Measurements from ENCODE around the gene POLDIP2. TPM values are rescaled to one million over a fixed set of nuclear protein-coding genes. Genes with fewer than 3 reads are reported as not detected.

The POLDIP2 gene
- total RNA-seq, 1 donor from 2014 or later: 44.4 TPM

DNA sequence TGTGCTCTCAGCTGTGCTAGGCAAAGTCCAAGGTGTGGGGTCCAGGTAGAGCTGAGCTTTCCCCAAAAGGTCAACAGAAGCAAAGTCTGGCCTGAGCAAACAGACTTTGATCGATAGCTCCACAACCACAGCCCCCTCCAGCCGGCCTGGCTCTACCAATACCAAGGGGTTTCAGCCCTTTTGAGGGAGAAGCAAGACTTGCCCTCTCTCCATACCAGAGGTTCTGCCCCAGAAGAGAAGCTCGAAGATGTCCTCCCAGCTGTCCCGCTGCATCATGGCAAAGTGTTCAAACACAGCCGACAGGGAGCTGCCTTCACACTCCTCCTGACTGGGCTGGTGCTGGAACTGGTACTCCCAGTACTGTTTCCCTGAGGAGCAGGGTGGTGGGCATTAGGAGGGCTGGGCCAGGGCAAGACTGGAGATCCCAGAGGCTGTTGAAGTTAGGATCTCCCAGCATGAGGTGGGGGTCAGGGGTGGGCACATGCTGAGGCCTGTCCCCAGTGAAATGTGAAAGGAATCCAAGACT lies 11.0 kb upstream of the POLDIP2 start:
- Histone ChIP-seq H3K27ac (ENCODE audit: low read depth, low read length) (no peak overlapping the region), H3K9me3 (ENCODE audit: control insufficient read depth in 3 of 3, low read length in 3 of 3) (no peaks in the 10 kb centered on the region), H3K4me3 (ENCODE audit: low read length in 3 of 3) (no peak overlapping the region), H3K9ac (ENCODE audit: low read depth in 1 of 3, low read length in 3 of 3) (no peak overlapping the region), H3K4me1 (ENCODE audit: control insufficient read depth in 3 of 3, insufficient read depth in 3 of 3, low read length in 3 of 3) (peaks cover 15 to 24% (median 22%) of the 10 kb centered on the region in 3 donors), H3K27me3 (ENCODE audit: control insufficient read depth in 3 of 3, insufficient read depth in 3 of 3, low read length in 3 of 3) (peaks cover 0 to 15% (median 5%) of the 10 kb centered on the region in 3 donors), H3K36me3 (ENCODE audit: control insufficient read depth in 3 of 3, insufficient read depth in 3 of 3, low read length in 3 of 3) (peaks cover 11 to 15% (median 13%) of the 10 kb centered on the region in 3 donors)

DNA sequence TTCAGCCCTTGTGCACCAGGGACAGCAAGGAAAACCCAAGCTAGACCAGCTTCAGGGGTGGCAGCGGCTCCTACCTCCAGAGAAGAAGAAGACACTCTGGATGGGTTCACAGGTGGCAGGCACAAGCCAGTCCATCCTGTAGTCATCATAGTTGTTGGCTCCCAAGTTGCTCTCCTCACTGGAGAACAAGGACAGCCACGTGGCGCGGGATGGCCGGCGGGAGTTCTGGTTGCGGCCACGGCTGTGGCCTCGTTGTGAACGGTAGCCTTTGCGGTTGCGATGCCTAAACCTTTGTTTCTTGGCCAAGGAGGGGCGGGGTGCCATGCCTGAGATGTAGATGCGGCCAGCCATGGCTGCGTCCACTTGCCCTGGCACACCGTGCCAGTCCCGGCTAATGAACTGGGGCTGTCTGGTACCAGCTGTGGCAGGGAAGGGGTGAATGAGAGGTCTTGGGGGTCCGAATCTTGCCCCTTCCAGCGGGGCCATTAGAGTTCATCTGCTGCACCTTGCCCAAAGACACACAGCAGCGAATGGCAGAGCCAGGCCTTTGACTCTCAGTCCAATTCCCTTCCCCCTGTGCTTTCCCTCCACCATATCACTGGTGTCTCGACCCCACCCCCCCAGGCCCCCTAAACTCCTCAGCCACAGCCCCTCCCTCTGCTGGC lies 10.4 kb upstream of the POLDIP2 start:
- H3K9ac ChIP-seq (ENCODE audit: low read depth in 1 of 3, low read length in 3 of 3): no peak overlapping the region
- no peaks in the 10 kb centered on the region for H3K9me3 ChIP-seq (ENCODE audit: control insufficient read depth in 3 of 3, low read length in 3 of 3)
- peaks cover 0 to 11% (median 0%) of the 10 kb centered on the region in 3 donors for H3K27me3 ChIP-seq (ENCODE audit: control insufficient read depth in 3 of 3, insufficient read depth in 3 of 3, low read length in 3 of 3)
- H3K4me1 ChIP-seq (ENCODE audit: control insufficient read depth in 3 of 3, insufficient read depth in 3 of 3, low read length in 3 of 3): peaks cover 9 to 20% (median 18%) of the 10 kb centered on the region in 3 donors
- peaks cover 17 to 21% (median 19%) of the 10 kb centered on the region in 3 donors for H3K36me3 ChIP-seq (ENCODE audit: control insufficient read depth in 3 of 3, insufficient read depth in 3 of 3, low read length in 3 of 3)
- no peak overlapping the region for H3K4me3 ChIP-seq (ENCODE audit: low read length in 3 of 3)
- no peak overlapping the region for H3K27ac ChIP-seq (ENCODE audit: low read depth, low read length)

DNA sequence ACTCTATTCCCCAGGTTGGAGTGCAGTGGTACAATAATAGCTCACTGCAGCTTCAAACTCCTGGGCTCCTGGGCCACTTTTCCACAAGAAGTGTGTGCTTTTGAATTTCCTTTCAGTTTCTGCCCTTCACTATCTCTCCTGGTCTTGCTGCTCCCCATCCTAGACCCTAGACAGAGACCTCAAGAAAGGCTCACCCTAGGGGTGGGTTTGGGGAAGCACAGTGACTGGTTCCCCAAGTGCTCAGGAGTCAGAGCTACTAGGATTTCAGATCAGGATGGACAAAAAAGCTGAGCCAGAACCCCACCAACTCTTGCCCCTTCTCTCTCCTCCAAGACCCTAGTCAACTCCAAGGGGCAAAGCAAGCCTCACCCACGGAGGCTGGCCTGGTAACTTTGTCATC lies 9.3 kb upstream of the POLDIP2 start:
- Histone ChIP-seq H3K9ac (ENCODE audit: low read depth in 1 of 3, low read length in 3 of 3) (no peak overlapping the region), H3K27me3 (ENCODE audit: control insufficient read depth in 3 of 3, insufficient read depth in 3 of 3, low read length in 3 of 3) (peaks cover 0 to under 1% (median 0%) of the 10 kb centered on the region in 3 donors), H3K4me3 (ENCODE audit: low read length in 3 of 3) (no peak overlapping the region), H3K27ac (ENCODE audit: low read depth, low read length) (no peak overlapping the region), H3K36me3 (ENCODE audit: control insufficient read depth in 3 of 3, insufficient read depth in 3 of 3, low read length in 3 of 3) (peaks cover 28 to 33% (median 30%) of the 10 kb centered on the region in 3 donors), H3K4me1 (ENCODE audit: control insufficient read depth in 3 of 3, insufficient read depth in 3 of 3, low read length in 3 of 3) (peaks cover 2 to 10% (median 9%) of the 10 kb centered on the region in 3 donors), H3K9me3 (ENCODE audit: control insufficient read depth in 3 of 3, low read length in 3 of 3) (no peaks in the 10 kb centered on the region)

DNA sequence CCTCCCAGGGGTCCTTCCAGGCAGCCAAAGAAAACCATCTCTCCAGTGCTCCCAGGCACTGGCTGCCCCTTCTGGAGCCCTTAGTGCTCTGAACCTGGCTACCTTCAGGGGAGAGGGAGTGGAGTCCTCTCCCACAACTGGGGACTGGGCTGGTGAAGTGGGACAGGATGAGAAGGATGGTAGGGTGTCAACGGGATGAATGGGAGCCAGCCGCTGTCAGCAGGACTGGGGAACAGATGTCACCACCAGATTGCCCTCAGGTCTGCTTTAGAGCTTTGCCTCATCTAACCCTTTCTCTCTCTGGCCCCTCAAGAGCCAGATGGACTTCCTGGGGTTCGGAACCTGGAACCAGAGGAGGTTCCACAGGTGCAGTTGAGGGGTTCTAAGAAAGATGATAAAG lies 8.2 kb upstream of the POLDIP2 start:
- no peak overlapping the region for H3K4me3 ChIP-seq (ENCODE audit: low read length in 3 of 3)

DNA sequence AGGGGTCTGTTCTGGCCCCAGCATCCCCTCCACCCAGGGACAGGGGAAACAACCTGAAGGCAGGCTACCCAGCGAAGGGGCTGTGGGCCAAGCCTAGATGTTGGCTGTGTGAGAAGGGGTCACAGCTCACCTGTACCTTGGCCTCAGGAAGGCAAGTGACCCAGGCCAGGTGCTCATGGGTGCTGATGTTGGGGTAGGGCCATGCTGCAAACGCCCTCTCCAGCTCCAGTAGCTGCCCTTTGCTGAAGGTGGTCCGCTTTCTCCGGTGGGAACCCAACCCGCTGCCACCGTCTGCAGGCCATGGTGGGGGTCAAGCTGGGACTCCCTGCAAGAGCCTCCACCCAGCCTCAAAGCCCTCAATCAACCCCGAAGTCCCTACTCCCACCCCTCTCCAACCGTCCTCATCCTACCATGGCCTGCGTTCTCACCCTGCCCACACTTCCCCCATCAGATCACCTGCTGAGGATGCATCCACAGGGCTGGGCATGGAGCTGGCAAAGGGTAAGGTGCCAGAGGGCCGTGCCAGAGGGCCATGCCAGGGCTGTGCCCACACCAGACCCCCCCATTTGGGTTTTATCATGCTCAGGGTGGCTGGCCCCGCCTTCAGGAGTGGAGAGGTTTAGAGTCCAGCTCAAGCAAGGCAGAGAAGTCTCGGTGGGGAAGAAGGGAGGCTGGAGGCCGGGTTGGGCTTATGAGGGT lies 7.5 kb upstream of the POLDIP2 start, which contains the start of gene SEBOX:
TSS of gene SEBOX (minus strand) at position 535 of the 699 bp plus-strand sequence. CDS start at position 487, 48 bp downstream.
- H3K4me1 ChIP-seq (ENCODE audit: control insufficient read depth in 3 of 3, insufficient read depth in 3 of 3, low read length in 3 of 3): peaks cover 0 to 1% (median under 1%) of the 10 kb centered on the region in 3 donors
- no peaks in the 10 kb centered on the region for H3K27me3 ChIP-seq (ENCODE audit: control insufficient read depth in 3 of 3, insufficient read depth in 3 of 3, low read length in 3 of 3)
- no peak within 1 kb of the TSS for H3K9ac ChIP-seq (ENCODE audit: low read depth in 1 of 3, low read length in 3 of 3)
- peaks cover 45 to 51% (median 48%) of the 10 kb centered on the region in 3 donors for H3K36me3 ChIP-seq (ENCODE audit: control insufficient read depth in 3 of 3, insufficient read depth in 3 of 3, low read length in 3 of 3)
- no peaks in the 10 kb centered on the region for H3K9me3 ChIP-seq (ENCODE audit: control insufficient read depth in 3 of 3, low read length in 3 of 3)
- no peak within 1 kb of the TSS for H3K4me3 ChIP-seq (ENCODE audit: low read length in 3 of 3)
- H3K27ac ChIP-seq (ENCODE audit: low read depth, low read length): no peak within 1 kb of the TSS

More for the DNA sequence above, 8.2 kb upstream of the POLDIP2 start:
- Histone ChIP-seq H3K27me3 (ENCODE audit: control insufficient read depth in 3 of 3, insufficient read depth in 3 of 3, low read length in 3 of 3) (no peaks in the 10 kb centered on the region), H3K27ac (ENCODE audit: low read depth, low read length) (no peak overlapping the region), H3K36me3 (ENCODE audit: control insufficient read depth in 3 of 3, insufficient read depth in 3 of 3, low read length in 3 of 3) (peaks cover 39 to 44% (median 41%) of the 10 kb centered on the region in 3 donors), H3K9ac (ENCODE audit: low read depth in 1 of 3, low read length in 3 of 3) (no peak overlapping the region), H3K4me1 (ENCODE audit: control insufficient read depth in 3 of 3, insufficient read depth in 3 of 3, low read length in 3 of 3) (peaks cover 0 to 8% (median 7%) of the 10 kb centered on the region in 3 donors), H3K9me3 (ENCODE audit: control insufficient read depth in 3 of 3, low read length in 3 of 3) (no peaks in the 10 kb centered on the region)

DNA sequence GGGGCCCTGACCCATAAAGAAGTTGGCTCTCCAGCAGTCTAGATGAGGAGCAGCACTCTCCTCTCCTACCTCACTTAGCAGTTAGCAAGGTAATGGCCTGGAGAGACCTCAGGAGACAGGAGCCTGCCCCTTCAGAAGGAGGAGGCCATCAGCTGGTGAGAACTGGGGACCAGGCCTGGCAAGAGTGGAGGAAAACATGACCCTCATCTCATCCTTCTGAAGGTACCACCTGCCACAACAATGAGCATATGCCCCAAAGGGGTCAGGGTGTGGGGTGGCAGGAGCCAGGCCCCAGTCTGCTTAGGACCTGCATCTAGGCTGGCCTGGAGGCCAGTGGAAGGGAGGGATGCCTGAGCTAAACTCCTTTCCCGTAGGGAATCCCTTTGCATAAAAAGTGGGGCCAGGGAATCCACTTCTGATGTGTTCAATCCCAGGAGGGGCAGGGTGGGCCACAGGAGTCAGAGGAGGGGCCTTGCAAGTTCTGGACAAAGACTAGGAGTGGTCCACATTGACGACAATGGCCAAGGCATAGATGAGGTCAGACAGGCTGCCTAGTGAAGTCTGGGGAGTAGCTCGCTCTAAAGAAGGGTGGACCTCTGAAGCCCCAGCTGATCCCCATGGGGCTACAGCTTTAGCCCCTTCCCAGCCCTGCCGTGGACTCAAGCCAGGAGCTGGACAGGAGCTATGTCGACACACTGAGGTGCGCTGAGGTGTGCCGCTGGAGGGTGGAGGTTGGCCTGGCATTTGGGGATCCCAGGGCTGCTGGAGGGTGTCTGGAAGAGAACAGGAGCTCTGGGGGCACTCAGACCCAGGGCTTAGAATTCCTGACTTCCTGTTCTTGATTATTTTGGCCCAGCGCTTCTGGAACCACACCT lies 6.7 kb upstream of the POLDIP2 start:
- Histone ChIP-seq H3K27me3 (ENCODE audit: control insufficient read depth in 3 of 3, insufficient read depth in 3 of 3, low read length in 3 of 3) (no peaks in the 10 kb centered on the region), H3K4me3 (ENCODE audit: low read length in 3 of 3) (no peak overlapping the region), H3K4me1 (ENCODE audit: control insufficient read depth in 3 of 3, insufficient read depth in 3 of 3, low read length in 3 of 3) (no peaks in the 10 kb centered on the region), H3K36me3 (ENCODE audit: control insufficient read depth in 3 of 3, insufficient read depth in 3 of 3, low read length in 3 of 3) (peaks cover 49 to 56% (median 54%) of the 10 kb centered on the region in 3 donors), H3K9ac (ENCODE audit: low read depth in 1 of 3, low read length in 3 of 3) (no peak overlapping the region), H3K27ac (ENCODE audit: low read depth, low read length) (no peak overlapping the region), H3K9me3 (ENCODE audit: control insufficient read depth in 3 of 3, low read length in 3 of 3) (no peaks in the 10 kb centered on the region)

DNA sequence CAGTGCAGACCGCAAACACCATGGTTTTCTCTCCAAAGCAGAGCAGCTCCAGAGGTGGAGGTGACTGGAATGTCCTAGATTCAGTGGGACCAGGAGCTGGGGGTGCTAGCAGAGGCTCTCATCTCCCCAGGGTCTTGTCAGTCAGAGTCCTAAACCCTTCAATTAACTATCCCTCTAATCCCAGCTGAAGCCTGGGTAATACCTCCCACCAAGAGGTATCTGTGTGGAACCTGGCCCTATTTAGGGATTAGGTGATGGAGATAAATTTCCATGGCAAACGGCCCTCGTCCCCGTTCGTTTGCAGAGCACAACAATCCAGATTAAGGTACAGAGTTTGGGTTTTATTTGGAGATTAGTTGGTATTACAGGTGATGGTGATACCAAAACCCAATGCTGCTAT lies 5.9 kb upstream of the POLDIP2 start:
- H3K9ac ChIP-seq (ENCODE audit: low read depth in 1 of 3, low read length in 3 of 3): no peak overlapping the region
- H3K4me1 ChIP-seq (ENCODE audit: control insufficient read depth in 3 of 3, insufficient read depth in 3 of 3, low read length in 3 of 3): peaks cover 5 to 7% (median 6%) of the 10 kb centered on the region in 3 donors
- no peak overlapping the region for H3K27ac ChIP-seq (ENCODE audit: low read depth, low read length)
- no peaks in the 10 kb centered on the region for H3K9me3 ChIP-seq (ENCODE audit: control insufficient read depth in 3 of 3, low read length in 3 of 3)
- H3K4me3 ChIP-seq (ENCODE audit: low read length in 3 of 3): no peak overlapping the region
- no peaks in the 10 kb centered on the region for H3K27me3 ChIP-seq (ENCODE audit: control insufficient read depth in 3 of 3, insufficient read depth in 3 of 3, low read length in 3 of 3)
- peaks cover 49 to 56% (median 55%) of the 10 kb centered on the region in 3 donors for H3K36me3 ChIP-seq (ENCODE audit: control insufficient read depth in 3 of 3, insufficient read depth in 3 of 3, low read length in 3 of 3)

DNA sequence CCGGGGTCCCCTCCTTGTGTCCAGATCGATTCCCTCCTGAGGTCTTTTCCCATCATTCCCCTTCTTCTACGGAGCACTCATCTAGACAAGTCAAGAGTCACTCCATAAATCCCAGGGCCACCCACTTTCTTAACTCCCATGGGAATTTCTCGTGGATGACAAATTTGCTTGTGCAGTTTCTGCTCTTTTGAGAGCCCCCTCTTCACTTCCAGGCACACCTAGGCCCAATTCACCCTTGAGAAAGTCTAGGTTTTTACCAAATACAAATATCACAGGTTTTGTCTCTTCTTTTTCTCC lies 522 bp upstream of the POLDIP2 start:
- peaks cover 22 to 30% (median 22%) of the 10 kb centered on the region in 3 donors for H3K4me1 ChIP-seq (ENCODE audit: control insufficient read depth in 3 of 3, insufficient read depth in 3 of 3, low read length in 3 of 3)
- H3K27me3 ChIP-seq (ENCODE audit: control insufficient read depth in 3 of 3, insufficient read depth in 3 of 3, low read length in 3 of 3): no peaks in the 10 kb centered on the region
- H3K9ac ChIP-seq (ENCODE audit: low read depth in 1 of 3, low read length in 3 of 3): peak overlapping the region; percentile 73 to 98 (median 84)
- H3K36me3 ChIP-seq (ENCODE audit: control insufficient read depth in 3 of 3, insufficient read depth in 3 of 3, low read length in 3 of 3): peaks cover 53 to 59% (median 56%) of the 10 kb centered on the region in 3 donors
- H3K9me3 ChIP-seq (ENCODE audit: control insufficient read depth in 3 of 3, low read length in 3 of 3): no peaks in the 10 kb centered on the region
- peak overlapping the region; percentile 92 for H3K27ac ChIP-seq (ENCODE audit: low read depth, low read length)
- H3K4me3 ChIP-seq (ENCODE audit: low read length in 3 of 3): peak overlapping the region; percentile 85 to 97 (median 97)

DNA sequence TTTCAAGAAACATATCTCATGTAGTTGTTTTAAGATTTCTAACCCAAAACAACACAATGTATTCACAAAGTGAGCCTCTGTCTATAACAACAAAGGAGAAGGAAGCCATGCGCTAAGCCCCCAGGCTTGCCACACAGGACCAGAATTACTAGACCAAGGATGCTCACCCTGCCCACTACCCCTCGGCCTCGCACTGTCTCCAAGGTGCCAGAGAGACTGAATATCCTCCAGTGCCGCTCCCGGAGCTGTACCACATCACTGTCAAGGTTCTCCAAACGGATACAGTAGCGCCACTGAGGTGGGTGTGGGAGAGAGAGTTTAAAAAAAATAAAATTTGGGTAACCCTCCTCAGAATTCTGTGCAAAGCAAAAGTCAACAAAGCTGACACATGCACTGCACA lies 7.1 kb downstream of the POLDIP2 start:
- H3K9ac ChIP-seq (ENCODE audit: low read depth in 1 of 3, low read length in 3 of 3): no peak overlapping the region
- no peaks in the 10 kb centered on the region for H3K27me3 ChIP-seq (ENCODE audit: control insufficient read depth in 3 of 3, insufficient read depth in 3 of 3, low read length in 3 of 3)
- H3K36me3 ChIP-seq (ENCODE audit: control insufficient read depth in 3 of 3, insufficient read depth in 3 of 3, low read length in 3 of 3): peaks cover 77 to 95% (median 90%) of the 10 kb centered on the region in 3 donors
- H3K4me3 ChIP-seq (ENCODE audit: low read length in 3 of 3): no peak overlapping the region
- peaks cover 1 to 18% (median 17%) of the 10 kb centered on the region in 3 donors for H3K4me1 ChIP-seq (ENCODE audit: control insufficient read depth in 3 of 3, insufficient read depth in 3 of 3, low read length in 3 of 3)
- H3K9me3 ChIP-seq (ENCODE audit: control insufficient read depth in 3 of 3, low read length in 3 of 3): no peaks in the 10 kb centered on the region
- H3K27ac ChIP-seq (ENCODE audit: low read depth, low read length): no peak overlapping the region

Measured in skeletal muscle tissue (tissue), 4 donors.